Activated naive CD4-positive, alpha-beta T cell treated with anti-CD3 and anti-CD28 coated beads, Interleukin-2, amount 10 ng/mL, durations not matched to agents 7 days and 5 days (primary cell): Measurements from ENCODE around the gene YKT6.

Experiments
- CTCF ChIA-PET: fragments of 350-600 bp; sonication (Branson Sonifier 250); formaldehyde crosslinking; loops from one replicate; lab custom pipeline; 2021; ENCODE audit warnings: antibody characterized with exemption; lab: Charles Lee
- DNase-seq: peaks from one replicate; pipeline ENCODE4 v3.0.0-alpha.2; 2020
- H3K27ac Mint-ChIP-seq: one replicate; pipeline ENCODE4 v1.8.0; 2021; ENCODE audit warnings: mild to moderate bottlenecking, moderate library complexity, mixed read lengths
- H3K27me3 Mint-ChIP-seq: one replicate; pipeline ENCODE4 v1.8.0; 2021; ENCODE audit warnings: mild to moderate bottlenecking, mixed read lengths
- H3K36me3 Mint-ChIP-seq: one replicate; pipeline ENCODE4 v1.8.0; 2021; ENCODE audit warnings: mixed read lengths
- H3K4me1 Mint-ChIP-seq: one replicate; pipeline ENCODE4 v1.8.0; 2021; ENCODE audit warnings: mixed read lengths
- H3K4me3 Mint-ChIP-seq: one replicate; pipeline ENCODE4 v1.8.0; 2021; ENCODE audit warnings: mild to moderate bottlenecking, moderate library complexity, mixed read lengths
- H3K9me3 Mint-ChIP-seq: one replicate; pipeline ENCODE4 v1.8.0; 2021; ENCODE audit warnings: mixed read lengths

Gene YKT6

GRCh38 chr7:44213877-44214388 lies 13.2 kb downstream of the YKT6 start:
- CTCF ChIA-PET, result interaction anchor here (1.0 to 2.1 kb wide), 5 partner anchors 12 to 352 kb away, joined by 4 to 7 read pairs (median 5); no protein-coding TSS in a partner anchor
- DNase-seq, result no peak
- H3K27ac Mint-ChIP-seq, result no peak overlapping the region

GRCh38 chr7:44215531-44215930 lies 14.8 kb downstream of the YKT6 start:
- peaks cover 13% of the 10 kb centered on the region for H3K36me3 Mint-ChIP-seq
- no peaks in the 10 kb centered on the region for H3K4me1 Mint-ChIP-seq
- DNase-seq, result no peak
- CTCF ChIA-PET, result interaction anchor here (1.1 to 2.1 kb wide), 3 partner anchors 26 to 260 kb away, joined by 3 to 7 read pairs (median 5); no protein-coding TSS in a partner anchor
- H3K27ac Mint-ChIP-seq, result no peak overlapping the region
- H3K4me3 Mint-ChIP-seq, result no peak overlapping the region
- no peaks in the 10 kb centered on the region for H3K9me3 Mint-ChIP-seq
- no peaks in the 10 kb centered on the region for H3K27me3 Mint-ChIP-seq

More at GRCh38 chr7:44213877-44214388, 13.2 kb downstream of the YKT6 start:
- peaks cover 24% of the 10 kb centered on the region for H3K36me3 Mint-ChIP-seq
- H3K27me3 Mint-ChIP-seq, result no peaks in the 10 kb centered on the region
- no peak overlapping the region for H3K4me3 Mint-ChIP-seq
- no peaks in the 10 kb centered on the region for H3K9me3 Mint-ChIP-seq
- H3K4me1 Mint-ChIP-seq, result no peaks in the 10 kb centered on the region

- CTCF ChIA-PET, result no interaction called here
- Mint-ChIP-seq H3K36me3 (peaks cover 10% of the 10 kb centered on the region), H3K27me3 (no peaks in the 10 kb centered on the region), H3K4me1 (no peaks in the 10 kb centered on the region), H3K4me3 (no peak overlapping the region), H3K9me3 (no peaks in the 10 kb centered on the region), H3K27ac (no peak overlapping the region)
- no peak for DNase-seq
Measured at GRCh38 chr7:44216019-44216418, 15.2 kb downstream of the YKT6 start.

GRCh38 chr7:44216521-44217222 lies 15.9 kb downstream of the YKT6 start:
- Mint-ChIP-seq H3K27ac (no peak overlapping the region), H3K4me3 (no peak overlapping the region), H3K27me3 (no peaks in the 10 kb centered on the region), H3K36me3 (peaks cover 6% of the 10 kb centered on the region), H3K4me1 (no peaks in the 10 kb centered on the region), H3K9me3 (no peaks in the 10 kb centered on the region)
- no peak for DNase-seq
- CTCF ChIA-PET, result interaction anchor here (1.3 kb wide), 1 partner anchor 24 kb away, joined by 4 read pairs; no protein-coding TSS in a partner anchor

- no peaks in the 10 kb centered on the region for H3K9me3 Mint-ChIP-seq
- H3K27me3 Mint-ChIP-seq, result no peaks in the 10 kb centered on the region
- H3K27ac Mint-ChIP-seq, result no peak overlapping the region
- CTCF ChIA-PET, result interaction anchor here (1.3 kb wide), 1 partner anchor 23 kb away, joined by 4 read pairs; no protein-coding TSS in a partner anchor
- no peaks in the 10 kb centered on the region for H3K4me1 Mint-ChIP-seq
- peaks cover 4% of the 10 kb centered on the region for H3K36me3 Mint-ChIP-seq
- H3K4me3 Mint-ChIP-seq, result no peak overlapping the region
- no peak for DNase-seq
Measured at GRCh38 chr7:44217223-44217714, 16.5 kb downstream of the YKT6 start.

GRCh38 chr7:44217852-44218402 lies 17.1 kb downstream of the YKT6 start:
- CTCF ChIA-PET, result interaction anchor here (0.9 to 1.3 kb wide), 2 partner anchors 23 to 27 kb away, joined by 3 to 4 read pairs; no protein-coding TSS in a partner anchor
- DNase-seq, result no peak
- H3K27me3 Mint-ChIP-seq, result no peaks in the 10 kb centered on the region
- H3K4me3 Mint-ChIP-seq, result no peak overlapping the region
- H3K9me3 Mint-ChIP-seq, result no peaks in the 10 kb centered on the region
- H3K36me3 Mint-ChIP-seq, result no peaks in the 10 kb centered on the region
- no peak overlapping the region for H3K27ac Mint-ChIP-seq
- H3K4me1 Mint-ChIP-seq, result no peaks in the 10 kb centered on the region

GRCh38 chr7:44218418-44219201 lies 17.8 kb downstream of the YKT6 start:
- Mint-ChIP-seq H3K9me3 (no peaks in the 10 kb centered on the region), H3K4me3 (no peak overlapping the region), H3K27ac (no peak overlapping the region), H3K27me3 (no peaks in the 10 kb centered on the region), H3K4me1 (no peaks in the 10 kb centered on the region), H3K36me3 (no peaks in the 10 kb centered on the region)
- DNase-seq, result no peak
- CTCF ChIA-PET, result interaction anchor here (0.9 kb wide), 1 partner anchor 26 kb away, joined by 3 read pairs; no protein-coding TSS in a partner anchor

- no peak overlapping the region for H3K4me3 Mint-ChIP-seq
- H3K9me3 Mint-ChIP-seq, result no peaks in the 10 kb centered on the region
- no peaks in the 10 kb centered on the region for H3K4me1 Mint-ChIP-seq
- H3K27ac Mint-ChIP-seq, result no peak overlapping the region
- no peaks in the 10 kb centered on the region for H3K36me3 Mint-ChIP-seq
- peaks cover 4% of the 10 kb centered on the region for H3K27me3 Mint-ChIP-seq
- CTCF ChIA-PET, result no interaction called here
- DNase-seq, result no peak
Measured at GRCh38 chr7:44219371-44220045, 18.7 kb downstream of the YKT6 start.

- Mint-ChIP-seq H3K27me3 (peaks cover 4% of the 10 kb centered on the region), H3K4me1 (no peaks in the 10 kb centered on the region), H3K36me3 (no peaks in the 10 kb centered on the region), H3K27ac (no peak overlapping the region), H3K9me3 (no peaks in the 10 kb centered on the region), H3K4me3 (no peak overlapping the region)
- CTCF ChIA-PET, result no interaction called here
- DNase-seq, result no peak
Measured at GRCh38 chr7:44220046-44220357, 19.2 kb downstream of the YKT6 start.

- Mint-ChIP-seq H3K27me3 (peaks cover 4% of the 10 kb centered on the region), H3K27ac (no peak overlapping the region), H3K4me1 (no peaks in the 10 kb centered on the region), H3K4me3 (no peak overlapping the region), H3K9me3 (no peaks in the 10 kb centered on the region), H3K36me3 (no peaks in the 10 kb centered on the region)
- DNase-seq, result no peak
- CTCF ChIA-PET, result no interaction called here
Measured at GRCh38 chr7:44220358-44221112, 19.8 kb downstream of the YKT6 start.

- Mint-ChIP-seq H3K4me1 (no peaks in the 10 kb centered on the region), H3K27me3 (peaks cover 7% of the 10 kb centered on the region), H3K9me3 (no peaks in the 10 kb centered on the region), H3K4me3 (no peak overlapping the region), H3K27ac (no peak overlapping the region), H3K36me3 (no peaks in the 10 kb centered on the region)
- CTCF ChIA-PET, result interaction anchor here (0.6 to 0.9 kb wide), 2 partner anchors 97 to 138 kb away, joined by 3 read pairs; no protein-coding TSS in a partner anchor
- no peak for DNase-seq
Measured at GRCh38 chr7:44221231-44221791, 20.5 kb downstream of the YKT6 start.

GRCh38 chr7:44222074-44222473 lies 21.3 kb downstream of the YKT6 start:
- no peak overlapping the region for H3K27ac Mint-ChIP-seq
- no peaks in the 10 kb centered on the region for H3K4me1 Mint-ChIP-seq
- no peaks in the 10 kb centered on the region for H3K36me3 Mint-ChIP-seq
- H3K9me3 Mint-ChIP-seq, result no peaks in the 10 kb centered on the region
- CTCF ChIA-PET, result interaction anchor here (0.9 kb wide), 1 partner anchor 137 kb away, joined by 3 read pairs; no protein-coding TSS in a partner anchor
- no peak for DNase-seq
- H3K4me3 Mint-ChIP-seq, result no peak overlapping the region
- peaks cover 7% of the 10 kb centered on the region for H3K27me3 Mint-ChIP-seq

- DNase-seq, result no peak
- Mint-ChIP-seq H3K9me3 (no peaks in the 10 kb centered on the region), H3K36me3 (no peaks in the 10 kb centered on the region), H3K4me3 (no peak overlapping the region), H3K27ac (no peak overlapping the region), H3K27me3 (peaks cover 7% of the 10 kb centered on the region), H3K4me1 (no peaks in the 10 kb centered on the region)
- CTCF ChIA-PET, result no interaction called here
Measured at GRCh38 chr7:44222776-44223261, 22.0 kb downstream of the YKT6 start.
